HL-60 (cell line): Measurements from ENCODE around the gene FAM53C.

Experiments
- GABPA ChIP-seq: IDR thresholded peaks from 2 replicates; pipeline ENCODE4 v1.6.1; 2012; ENCODE audit warnings: low read depth
- TF ChIP-seq, protein P1 (sequence below): IDR thresholded peaks from one replicate; pipeline ENCODE4 v1.5.1; 2011; ENCODE audit warnings: low read length, control low read depth, inconsistent platforms; ENCODE audit not compliant: insufficient read depth

GRCh38 chr5:138352071-138352721, 14.1 kb downstream of the FAM53C start, which contains the start of gene KDM3B:
- TF ChIP-seq, protein P1, sequence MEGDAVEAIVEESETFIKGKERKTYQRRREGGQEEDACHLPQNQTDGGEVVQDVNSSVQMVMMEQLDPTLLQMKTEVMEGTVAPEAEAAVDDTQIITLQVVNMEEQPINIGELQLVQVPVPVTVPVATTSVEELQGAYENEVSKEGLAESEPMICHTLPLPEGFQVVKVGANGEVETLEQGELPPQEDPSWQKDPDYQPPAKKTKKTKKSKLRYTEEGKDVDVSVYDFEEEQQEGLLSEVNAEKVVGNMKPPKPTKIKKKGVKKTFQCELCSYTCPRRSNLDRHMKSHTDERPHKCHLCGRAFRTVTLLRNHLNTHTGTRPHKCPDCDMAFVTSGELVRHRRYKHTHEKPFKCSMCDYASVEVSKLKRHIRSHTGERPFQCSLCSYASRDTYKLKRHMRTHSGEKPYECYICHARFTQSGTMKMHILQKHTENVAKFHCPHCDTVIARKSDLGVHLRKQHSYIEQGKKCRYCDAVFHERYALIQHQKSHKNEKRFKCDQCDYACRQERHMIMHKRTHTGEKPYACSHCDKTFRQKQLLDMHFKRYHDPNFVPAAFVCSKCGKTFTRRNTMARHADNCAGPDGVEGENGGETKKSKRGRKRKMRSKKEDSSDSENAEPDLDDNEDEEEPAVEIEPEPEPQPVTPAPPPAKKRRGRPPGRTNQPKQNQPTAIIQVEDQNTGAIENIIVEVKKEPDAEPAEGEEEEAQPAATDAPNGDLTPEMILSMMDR: peak; percentile 77
- TF ChIP-seq GABPA: no peak
